GM04504 (cell line): ENCODE measurements around the gene CAMK4.

Experiments used
- DNase-seq: peaks from one replicate; pipeline ENCODE4 v3.0.0-alpha.2; 2012; ENCODE audit warnings: low read depth

The CAMK4 gene

GRCh38 chr5:111425205-111425604 is 201.0 kb downstream of the CAMK4 start:
- DNase-seq: no peak

- DNase-seq: no peak
Observed at GRCh38 chr5:111427762-111428161, 203.6 kb downstream of the CAMK4 start.

- no peak for DNase-seq
Observed at GRCh38 chr5:111432883-111433536, 208.8 kb downstream of the CAMK4 start.

- no peak for DNase-seq
Observed at GRCh38 chr5:111434800-111435199, 210.6 kb downstream of the CAMK4 start.

- no peak for DNase-seq
Observed at GRCh38 chr5:111439473-111440075, 215.4 kb downstream of the CAMK4 start.

DNA sequence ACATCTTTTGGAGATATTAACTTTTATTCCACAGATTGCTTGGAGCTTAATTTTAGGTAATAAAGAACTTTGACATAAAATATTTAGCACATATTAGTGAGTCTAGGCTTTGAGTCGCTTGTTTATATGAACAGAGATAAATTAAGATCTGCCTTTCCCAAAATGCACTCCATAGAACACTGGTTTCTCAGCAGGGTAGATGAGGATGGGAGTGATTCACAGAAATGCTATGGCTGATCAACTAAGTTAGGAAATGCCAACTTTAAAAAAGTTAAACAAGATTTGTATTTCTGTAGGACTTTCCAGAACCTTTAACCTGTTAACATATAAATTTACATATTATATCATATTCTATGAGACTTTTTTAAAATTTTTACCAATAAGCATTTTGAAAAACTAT is 222.9 kb downstream of the CAMK4 start:
- no peak for DNase-seq

DNA sequence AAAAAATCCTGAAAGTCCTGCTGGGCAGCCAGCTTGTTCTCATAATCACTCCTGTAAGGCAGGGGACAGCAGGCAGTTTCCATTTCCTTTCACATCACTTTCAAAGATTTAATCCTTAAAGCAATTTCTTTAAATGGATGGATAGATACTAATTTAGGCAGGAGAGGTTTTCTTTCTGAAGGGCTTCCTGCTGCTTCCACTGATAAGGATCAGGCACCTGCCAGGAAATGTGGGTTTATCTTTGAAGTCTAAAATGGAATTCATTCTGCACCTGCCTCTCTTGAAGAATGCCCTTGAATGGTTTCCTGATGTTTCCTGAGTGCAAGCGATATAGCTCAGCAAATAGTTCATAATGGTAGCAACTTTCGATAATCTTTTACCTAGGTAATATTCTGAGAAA is 223.6 kb downstream of the CAMK4 start:
- DNase-seq: no peak

- no peak for DNase-seq
Observed at GRCh38 chr5:111453295-111453694, 229.1 kb downstream of the CAMK4 start.

DNA sequence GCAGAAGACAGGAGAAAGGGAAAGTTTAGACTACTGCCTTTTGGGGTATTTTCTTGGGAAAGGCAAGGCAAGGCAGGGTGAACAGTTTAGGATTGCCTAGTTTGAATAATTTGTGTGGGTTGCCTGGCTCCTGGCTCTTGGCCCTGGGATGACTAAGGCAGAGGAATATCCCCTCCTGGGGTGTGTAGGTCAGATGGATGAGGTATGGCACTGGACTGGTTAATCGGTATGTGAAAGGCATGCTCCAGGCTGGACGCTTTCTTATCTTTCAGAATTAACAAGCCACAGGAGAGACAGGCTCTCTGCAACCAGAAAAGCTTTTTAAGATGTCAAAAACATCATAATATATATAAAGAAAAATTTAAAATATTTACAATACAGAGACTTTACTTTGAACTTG is 229.6 kb downstream of the CAMK4 start:
- no peak for DNase-seq

- no peak for DNase-seq
Observed at GRCh38 chr5:111454198-111454622, 230.0 kb downstream of the CAMK4 start.

- DNase-seq: no peak
Observed at GRCh38 chr5:111454776-111455175, 230.6 kb downstream of the CAMK4 start.

- no peak for DNase-seq
Observed at GRCh38 chr5:111461255-111461671, 237.1 kb downstream of the CAMK4 start.

DNA sequence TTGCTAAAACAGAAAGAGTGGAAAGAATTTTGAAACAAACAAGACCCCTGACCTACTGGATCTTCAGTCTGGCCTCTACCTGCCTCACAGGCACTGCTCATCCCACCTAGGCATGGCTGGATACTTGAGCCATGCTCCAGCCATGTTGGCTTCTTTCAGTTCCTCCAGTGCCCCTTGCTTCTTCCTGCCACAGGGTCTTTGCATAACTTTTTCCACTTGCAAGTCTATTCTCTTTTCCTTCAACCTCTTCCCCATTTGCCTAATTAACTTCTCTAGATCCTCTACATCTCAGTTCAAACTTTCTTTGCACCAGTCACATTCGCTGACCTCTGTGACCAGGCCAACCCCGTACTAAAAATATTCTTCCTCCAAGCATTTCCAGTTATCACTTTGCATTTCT is 237.8 kb downstream of the CAMK4 start:
- DNase-seq: no peak

- no peak for DNase-seq
Observed at GRCh38 chr5:111463311-111463710, 239.1 kb downstream of the CAMK4 start.

GRCh38 chr5:111469293-111469896 is 245.2 kb downstream of the CAMK4 start:
- no peak for DNase-seq

- DNase-seq: no peak
Observed at GRCh38 chr5:111469903-111470302, 245.7 kb downstream of the CAMK4 start.

DNA sequence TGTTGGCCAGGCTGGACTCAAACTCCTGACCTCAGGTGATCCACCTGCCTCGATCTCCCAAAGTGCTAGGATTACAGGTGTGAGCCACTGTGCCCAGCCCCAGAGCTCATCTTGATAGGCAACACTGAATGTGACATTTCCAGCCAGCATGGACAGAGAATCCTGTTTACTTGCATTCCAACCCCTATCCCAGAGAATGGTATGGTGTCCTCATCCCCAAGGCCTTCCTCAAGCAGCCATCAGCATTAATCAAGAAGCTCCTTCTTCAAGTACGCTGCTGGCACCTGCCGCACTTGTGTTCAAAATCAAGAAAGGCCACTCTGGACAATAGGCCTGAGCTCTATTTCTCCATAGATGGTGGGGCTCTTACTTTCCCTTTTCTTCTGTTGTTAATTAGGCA is 247.9 kb downstream of the CAMK4 start:
- DNase-seq: no peak

GRCh38 chr5:111472579-111472978 is 248.4 kb downstream of the CAMK4 start:
- no peak for DNase-seq

DNA sequence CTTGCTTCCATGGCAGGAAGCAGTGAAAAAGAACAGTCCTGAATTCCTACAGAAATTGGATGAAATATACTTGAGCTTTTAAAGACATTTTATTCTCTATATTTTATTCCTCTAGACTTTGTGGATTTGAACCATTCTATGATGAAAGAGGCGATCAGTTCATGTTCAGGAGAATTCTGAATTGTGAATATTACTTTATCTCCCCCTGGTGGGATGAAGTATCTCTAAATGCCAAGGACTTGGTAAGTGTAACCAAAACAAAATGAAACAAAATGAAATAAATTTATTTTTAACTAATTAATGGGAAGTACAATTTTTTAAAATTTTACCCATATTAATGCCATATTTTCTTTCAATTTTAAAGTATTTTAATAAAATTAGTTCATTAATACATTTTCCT is 254.1 kb downstream of the CAMK4 start:
- no peak for DNase-seq

DNA sequence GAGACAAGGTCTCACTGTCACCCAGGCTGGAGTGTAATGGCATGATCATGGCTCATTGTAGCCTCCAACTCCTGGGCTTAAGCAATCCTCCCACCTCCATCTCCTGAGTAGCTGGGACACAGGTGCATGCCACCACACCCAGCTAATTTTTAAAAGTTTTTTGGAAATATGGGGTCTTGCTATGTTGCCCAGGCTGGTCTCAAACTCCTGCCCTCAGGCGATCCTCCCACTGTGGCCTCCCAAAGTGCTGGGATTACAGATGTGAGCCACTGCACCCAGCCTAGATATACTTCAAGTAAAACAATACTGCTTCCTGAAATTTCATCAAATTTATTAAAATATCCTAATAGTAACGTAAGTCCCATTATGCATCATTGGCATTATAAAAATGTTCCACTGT is 254.7 kb downstream of the CAMK4 start:
- DNase-seq: no peak

- no peak for DNase-seq
Observed at GRCh38 chr5:111480346-111480745, 256.2 kb downstream of the CAMK4 start.

DNA sequence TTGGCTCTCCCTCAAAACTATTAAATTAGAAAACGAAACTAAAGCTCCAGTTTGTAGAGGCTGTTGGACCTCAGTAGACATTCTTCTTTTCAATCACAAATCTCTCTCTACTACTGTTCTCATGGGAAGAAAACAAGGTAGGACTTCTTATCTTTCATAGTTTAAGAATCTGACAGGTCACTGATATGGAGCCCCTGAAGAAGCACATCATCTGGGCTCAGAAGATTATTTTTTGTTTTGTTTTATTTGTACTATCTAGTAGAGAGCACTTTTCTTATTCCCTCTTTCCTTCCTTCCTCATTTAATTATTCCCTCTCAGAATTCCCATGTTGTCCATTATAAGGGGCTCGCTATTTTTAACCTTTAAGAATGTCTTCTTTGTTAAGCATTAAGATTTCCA is 261.9 kb downstream of the CAMK4 start:
- DNase-seq: no peak

GRCh38 chr5:111486926-111487325 is 262.7 kb downstream of the CAMK4 start:
- DNase-seq: no peak

DNA sequence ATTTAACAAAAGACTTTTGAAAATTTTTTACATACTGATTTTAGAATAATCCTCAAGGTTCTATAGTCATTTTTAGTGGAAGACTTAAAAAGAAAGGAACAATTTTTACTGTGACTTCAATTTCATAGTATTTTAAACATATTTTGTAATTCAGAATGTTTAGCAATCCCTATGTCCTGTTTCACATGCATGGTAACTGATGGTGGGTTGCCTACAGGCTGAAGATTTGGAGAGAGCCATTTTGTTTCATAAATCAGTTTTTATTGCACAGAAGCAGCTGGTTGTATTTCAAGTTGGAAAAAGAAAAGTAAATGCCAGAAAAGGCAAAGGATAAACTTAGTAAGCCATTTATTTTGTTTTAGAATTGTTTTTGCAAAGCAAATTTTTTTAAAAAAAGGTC is 264.2 kb downstream of the CAMK4 start:
- no peak for DNase-seq
